Kidney (tissue), 14 donors: ENCODE results near the gene ALDH8A1. TPM values are rescaled to one million over a fixed set of nuclear protein-coding genes. Genes with fewer than 3 reads are reported as not detected.

Source experiments
- DNase-seq, 5 donors: peaks; one replicate each; pipeline ENCODE4 v3.0.0-alpha.2; 2013 to 2020
- FAIRE-seq: peaks from 2 replicates; lab custom pipeline; 2012; peaks lifted over from hg19 to GRCh38; lab: Jason Lieb, UNC
- H3K27ac ChIP-seq, 2 donors: one replicate each; pipeline ENCODE4 v1.7.0; 2013; ENCODE audit warnings: low read depth in 2 of 2, low read length in 2 of 2, inconsistent platforms in 1 of 2
- H3K27me3 ChIP-seq: one replicate; pipeline ENCODE4 v1.7.1; 2013; ENCODE audit warnings: low read length, inconsistent platforms; ENCODE audit not compliant: control insufficient read depth, insufficient read depth
- H3K36me3 ChIP-seq, 3 donors: one replicate each; pipeline versions ENCODE4 v1.7.0 to v1.7.1; 2013; ENCODE audit warnings: low read length in 3 of 3, control low read depth in 1 of 3, inconsistent platforms in 1 of 3; ENCODE audit not compliant: insufficient read depth in 3 of 3, control insufficient read depth in 2 of 3
- H3K4me1 ChIP-seq, 3 donors: one replicate each; pipeline versions ENCODE4 v1.7.0 to v1.7.1; 2013; ENCODE audit warnings: low read length in 3 of 3, inconsistent platforms in 1 of 3, low read depth in 1 of 3; ENCODE audit not compliant: control insufficient read depth in 2 of 3, insufficient read depth in 2 of 3
- H3K4me3 ChIP-seq, 3 donors: one replicate each; pipeline versions ENCODE4 v1.7.0 to v1.8.1; 2013; ENCODE audit warnings: low read length in 3 of 3, control low read depth in 1 of 3, inconsistent platforms in 1 of 3
- H3K9ac ChIP-seq, 3 donors: one replicate each; pipeline versions ENCODE4 v1.7.0 to v1.7.1; 2013; ENCODE audit warnings: low read length in 3 of 3, control low read depth in 1 of 3, inconsistent platforms in 1 of 3
- H3K9me3 ChIP-seq, 3 donors: one replicate each; pipeline versions ENCODE4 v1.7.0 to v1.7.1; 2013; ENCODE audit warnings: low read length in 3 of 3, control low read depth in 1 of 3, inconsistent platforms in 1 of 3; ENCODE audit not compliant: control insufficient read depth in 2 of 3, insufficient read depth in 1 of 3
- CTCF ChIP-seq: IDR thresholded peaks from 3 replicates; pipeline ENCODE4 v1.5.1; 2012; ENCODE audit warnings: mild to moderate bottlenecking, moderate library complexity, borderline replicate concordance; ENCODE audit not compliant: insufficient read depth; ENCODE audit errors: extremely low read depth
- intact Hi-C: fragments of 100-400 bp; cut with DNase I; formaldehyde crosslinking; loops from one replicate; pipeline ENCODE4 v1.11.1; 2022
- polyA plus RNA-seq: library from polyadenylated mRNA; stranded (reverse); fragments of 350-450 nt; fragmentation: Illumina TruSeq; extraction: RNeasy Lipid Tissue Mini Kit (QIAGEN cat#74804); gene quantifications from one replicate; pipeline ENCODE4 v1.2.3, GENCODE V29; 2014; ENCODE audit warnings: low read depth, low replicate concordance; ENCODE audit not compliant: insufficient read depth
- total RNA-seq: library from RNA; stranded (reverse); fragmentation: NEBNext Ultra II Directional; extraction: Animal tissue kit (Norgen Biotek cat#: 25700); gene quantifications from one replicate; pipeline ENCODE4 v1.2.1, GENCODE V29; 2021
- donor health status: control.
- donor health status: control.
- donor health status: control.
- donor health status: control.
- donor health status: control.
- donor health status: DM: yes; HTN: yes; CAD: no.
- donor health status: Normal renal cell carcinoma (clear cell type).

ALDH8A1 gene
- total and polyA plus RNA-seq, 2 donors from 2014 or later, result 11.2 to 56.7 TPM

GRCh38 chr6:134956676-134957075 lies 6.8 kb upstream of the ALDH8A1 start:
- no peak overlapping the region for H3K4me3 ChIP-seq
- H3K4me1 ChIP-seq, result no peaks in the 10 kb centered on the region
- no peaks in the 10 kb centered on the region for H3K36me3 ChIP-seq
- H3K9ac ChIP-seq, result no peak overlapping the region
- no peak for TF ChIP-seq CTCF
- intact Hi-C loops, result no loop called here
- no peaks in the 10 kb centered on the region for H3K9me3 ChIP-seq
- FAIRE-seq (no peak), DNase-seq (no peak)
- no peaks in the 10 kb centered on the region for H3K27me3 ChIP-seq
- H3K27ac ChIP-seq, result no peak overlapping the region

GRCh38 chr6:134956032-134956431 lies 6.1 kb upstream of the ALDH8A1 start:
- no peaks in the 10 kb centered on the region for H3K9me3 ChIP-seq
- no peak overlapping the region for H3K4me3 ChIP-seq
- H3K27ac ChIP-seq, result no peak overlapping the region
- no peaks in the 10 kb centered on the region for H3K27me3 ChIP-seq
- FAIRE-seq (no peak), DNase-seq (no peak)
- no peaks in the 10 kb centered on the region for H3K4me1 ChIP-seq
- TF ChIP-seq CTCF, result no peak
- intact Hi-C loops, result no loop called here
- no peak overlapping the region for H3K9ac ChIP-seq
- no peaks in the 10 kb centered on the region for H3K36me3 ChIP-seq

- FAIRE-seq (no peak), DNase-seq (no peak)
- H3K9me3 ChIP-seq, result no peaks in the 10 kb centered on the region
- no peak overlapping the region for H3K27ac ChIP-seq
- H3K27me3 ChIP-seq, result no peaks in the 10 kb centered on the region
- H3K36me3 ChIP-seq, result no peaks in the 10 kb centered on the region
- no peak for TF ChIP-seq CTCF
- no peak overlapping the region for H3K4me3 ChIP-seq
- intact Hi-C loops, result no loop called here
- no peak overlapping the region for H3K9ac ChIP-seq
- H3K4me1 ChIP-seq, result peaks cover 0 to 6% (median 0%) of the 10 kb centered on the region in 3 donors
Observed at GRCh38 chr6:134954272-134955000, 4.5 kb upstream of the ALDH8A1 start.
